Measurements from ENCODE around the gene RPL13A. TPM values are rescaled to one million over a fixed set of nuclear protein-coding genes. Genes with fewer than 3 reads are reported as not detected.
A peak's percentile ranks its signal among the peaks of the same experiment; 100 is the strongest.

Gene RPL13A
- total RNA-seq, 1 experiment from 2014 or later, result 3,286 TPM

DNA sequence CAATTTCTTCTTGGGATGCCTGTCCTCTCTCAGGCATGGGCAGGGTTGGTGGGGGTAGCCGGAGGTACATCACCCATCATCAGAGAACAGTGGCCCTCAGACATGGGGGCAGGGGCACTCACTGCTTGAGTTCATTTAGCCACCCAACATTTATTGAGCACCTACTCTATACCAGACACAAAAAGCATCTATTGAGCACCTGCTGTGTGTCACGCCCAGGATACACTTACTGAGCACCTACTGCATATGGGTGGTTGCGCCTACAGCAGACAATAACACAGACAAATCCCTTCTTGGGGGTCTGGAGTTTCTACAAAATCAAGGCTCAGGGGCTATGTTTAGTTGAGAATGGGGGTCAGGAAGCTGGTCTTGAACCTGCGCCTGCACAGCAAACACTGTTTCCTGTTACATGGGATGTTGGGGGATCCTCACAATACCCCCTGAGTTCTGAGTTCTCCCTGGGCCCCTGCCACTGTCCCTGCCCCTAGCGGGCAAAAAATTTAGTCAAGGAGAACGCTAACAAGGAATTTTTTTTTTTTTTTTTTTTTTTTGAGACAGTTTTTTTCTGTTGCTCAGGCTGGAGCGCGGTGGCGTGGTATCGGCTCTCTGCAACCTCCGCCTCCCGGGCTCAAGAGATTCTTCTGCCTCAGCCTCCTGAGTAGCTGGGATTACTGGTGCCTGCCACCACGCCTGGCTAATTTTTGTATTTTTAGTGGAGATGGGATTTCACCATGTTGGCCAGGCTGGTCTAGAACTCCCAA is 52.0 kb downstream of the RPL13A start:
- 0 out of 7 replicates have a peak overlapping the region, but pooled peaks of 1 of the 3 experiments have one; percentile 9 for H3K27ac Mint-ChIP-seq
- Histone ChIP-seq H2BK120ac (ENCODE audit: low read depth, low read length, poor library complexity, severe bottlenecking) (no peak overlapping the region), H3K14ac (ENCODE audit: insufficient read depth, low read length) (no peak overlapping the region), H3K9me3 (ENCODE audit: control insufficient read depth, low read depth, low read length) (no peaks in the 10 kb centered on the region), H3K56ac (ENCODE audit: insufficient read length, low read depth, low read length) (no peak overlapping the region), H2BK15ac (ENCODE audit: low read depth, low read length) (no peak overlapping the region), H3K4me2 (ENCODE audit: insufficient read depth, insufficient read length, low read length) (no peak overlapping the region), H3K27ac (ENCODE audit: insufficient read length, low read depth, low read length) (no peak overlapping the region), H2BK20ac (ENCODE audit: low read depth, low read length, poor library complexity, severe bottlenecking) (no peak overlapping the region), H4K5ac (ENCODE audit: insufficient read length, low read depth, low read length) (no peak overlapping the region), H2AK5ac (ENCODE audit: insufficient read length, low read length) (no peak overlapping the region), H3K27me3 (ENCODE audit: insufficient read depth, low read length) (no peaks in the 10 kb centered on the region), H3K23ac (ENCODE audit: insufficient read length, low read depth, low read length) (no peak overlapping the region), H2BK5ac (ENCODE audit: insufficient read length, low read length) (no peak overlapping the region), H3K4ac (ENCODE audit: low read depth, low read length) (no peak overlapping the region), H4K91ac (ENCODE audit: insufficient read length, low read depth, low read length) (no peak overlapping the region), H3K23me2 (ENCODE audit: insufficient read length, low read depth, low read length, poor library complexity, severe bottlenecking) (no peaks in the 10 kb centered on the region), H2BK12ac (ENCODE audit: insufficient read length, low read depth, low read length) (no peak overlapping the region), H3K18ac (ENCODE audit: insufficient read length, low read depth, low read length) (no peak overlapping the region), H3T11ph (ENCODE audit: low read length) (no peak overlapping the region), H4K8ac (replicated peaks; ENCODE audit: insufficient read length, low read depth, low read length) (no peak overlapping the region), H3K4me1 (ENCODE audit: insufficient read depth, low read length) (no peaks in the 10 kb centered on the region), H3K9ac (ENCODE audit: extremely low read depth, insufficient read length, low read length) (no peak overlapping the region), H2AFZ (ENCODE audit: low read length) (no peak overlapping the region), H3K79me1 (ENCODE audit: insufficient read depth, low read depth, low read length, poor library complexity, severe bottlenecking) (no peaks in the 10 kb centered on the region), H3K79me2 (ENCODE audit: insufficient read depth, low read length) (no peaks in the 10 kb centered on the region), H4K20me1 (ENCODE audit: control insufficient read depth, insufficient read depth, insufficient read length) (no peaks in the 10 kb centered on the region)
- H3K36me3 Mint-ChIP-seq (ENCODE audit: insufficient read depth in 1 of 3, low read depth in 3 of 3), result peaks cover 0 to 19% (median 2%) of the 10 kb centered on the region in 3 experiments; a peak in 5 of 7 replicates
- TF ChIP-seq, protein P1, sequence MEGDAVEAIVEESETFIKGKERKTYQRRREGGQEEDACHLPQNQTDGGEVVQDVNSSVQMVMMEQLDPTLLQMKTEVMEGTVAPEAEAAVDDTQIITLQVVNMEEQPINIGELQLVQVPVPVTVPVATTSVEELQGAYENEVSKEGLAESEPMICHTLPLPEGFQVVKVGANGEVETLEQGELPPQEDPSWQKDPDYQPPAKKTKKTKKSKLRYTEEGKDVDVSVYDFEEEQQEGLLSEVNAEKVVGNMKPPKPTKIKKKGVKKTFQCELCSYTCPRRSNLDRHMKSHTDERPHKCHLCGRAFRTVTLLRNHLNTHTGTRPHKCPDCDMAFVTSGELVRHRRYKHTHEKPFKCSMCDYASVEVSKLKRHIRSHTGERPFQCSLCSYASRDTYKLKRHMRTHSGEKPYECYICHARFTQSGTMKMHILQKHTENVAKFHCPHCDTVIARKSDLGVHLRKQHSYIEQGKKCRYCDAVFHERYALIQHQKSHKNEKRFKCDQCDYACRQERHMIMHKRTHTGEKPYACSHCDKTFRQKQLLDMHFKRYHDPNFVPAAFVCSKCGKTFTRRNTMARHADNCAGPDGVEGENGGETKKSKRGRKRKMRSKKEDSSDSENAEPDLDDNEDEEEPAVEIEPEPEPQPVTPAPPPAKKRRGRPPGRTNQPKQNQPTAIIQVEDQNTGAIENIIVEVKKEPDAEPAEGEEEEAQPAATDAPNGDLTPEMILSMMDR (conservative IDR thresholded peaks at IDR 0.05), result no peak
- H3K4me3 Mint-ChIP-seq, result no peak overlapping the region
- WGBS (ENCODE audit: extremely low coverage, insufficient read length, low lambda C conversion rate), result no CpG with 5 or more reads among the region's 13 CpGs
- DNase-seq, result no peak
- H3K27me3 Mint-ChIP-seq (ENCODE audit: low read depth), result peaks cover 7% of the 10 kb centered on the region
- H3K4me1 Mint-ChIP-seq, result peaks cover 7 to 9% of the 10 kb centered on the region in 2 experiments
- no peaks in the 10 kb centered on the region for H3K9me3 Mint-ChIP-seq

Small RNA genes within 50 kb of the gene (microRNA-seq; reads per million reads assigned to microRNA genes)
- 0.58 reads per million for gene MIR150 (ENCODE audit: borderline microRNAs expressed)

Other genes with a start within 250 kb of the RPL13A start
- 2.9 and 3.2 TPM in 2 replicates for gene SLC6A16, start 162.4 kb upstream of the RPL13A start, total RNA-seq (2021)
- gene CD37, start 152.2 kb upstream of the RPL13A start, total RNA-seq (2021), result not detected in 2 replicates
- gene TEAD2, start 125.2 kb upstream of the RPL13A start, total RNA-seq (2021), result 118 and 126 TPM in 2 replicates
- gene DKKL1, start 123.7 kb upstream of the RPL13A start, total RNA-seq (2021), result 2.3 and 3.5 TPM in 2 replicates
- 0.39 TPM in 1 of 2 replicates, not detected in the other for gene KASH5, start 99.4 kb upstream of the RPL13A start, total RNA-seq (2021)
- gene PTH2, start 64.2 kb upstream of the RPL13A start, total RNA-seq (2021), result 0.92 and 0.96 TPM in 2 replicates
- gene GFY, start 62.2 kb upstream of the RPL13A start, total RNA-seq (2021), result 1.1 and 1.3 TPM in 2 replicates
- 1.1 and 1.3 TPM in 2 replicates for gene SLC17A7, start 46.1 kb upstream of the RPL13A start, total RNA-seq (2021)
- gene PIH1D1, start 35.8 kb upstream of the RPL13A start, total RNA-seq (2021), result 166 and 171 TPM in 2 replicates
- 51.7 and 54.4 TPM in 2 replicates for gene ALDH16A1, start 34.4 kb upstream of the RPL13A start, total RNA-seq (2021)
- 2.1 and 2.6 TPM in 2 replicates for gene FLT3LG, start 13.4 kb upstream of the RPL13A start, total RNA-seq (2021)
- gene RPS11, start 8.8 kb downstream of the RPL13A start, total RNA-seq (2021), result 2,503 and 2,512 TPM in 2 replicates
- 41.1 and 45.4 TPM in 2 replicates for gene FCGRT, start 25.1 kb downstream of the RPL13A start, total RNA-seq (2021)
- gene RCN3, start 40.4 kb downstream of the RPL13A start, total RNA-seq (2021), result 14.5 and 15.0 TPM in 2 replicates
- 75.1 and 78.4 TPM in 2 replicates for gene NOSIP, start 92.9 kb downstream of the RPL13A start, total RNA-seq (2021)
- 3.3 and 3.5 TPM in 2 replicates for gene PRRG2, start 93.7 kb downstream of the RPL13A start, total RNA-seq (2021)
- gene PRR12, start 103.6 kb downstream of the RPL13A start, total RNA-seq (2021), result 64.2 and 65.9 TPM in 2 replicates
- gene RRAS, start 152.5 kb downstream of the RPL13A start, total RNA-seq (2021), result 8.3 and 9.9 TPM in 2 replicates
- 85.3 and 86.4 TPM in 2 replicates for gene SCAF1, start 154.6 kb downstream of the RPL13A start, total RNA-seq (2021)
- 185 and 205 TPM in 2 replicates for gene IRF3, start 178.2 kb downstream of the RPL13A start, total RNA-seq (2021)
- gene BCL2L12, start 178.3 kb downstream of the RPL13A start, total RNA-seq (2021), result 145 and 154 TPM in 2 replicates
- gene PRMT1, start 189.7 kb downstream of the RPL13A start, total RNA-seq (2021), result 504 and 505 TPM in 2 replicates
- 13.5 and 13.6 TPM in 2 replicates for gene ADM5, start 202.0 kb downstream of the RPL13A start, total RNA-seq (2021)
- 66.4 and 74.6 TPM in 2 replicates for gene CPT1C, start 203.5 kb downstream of the RPL13A start, total RNA-seq (2021)

Measured in H9 (cell line).